NCI-H187 (cell line): ENCODE results near the gene FAM72D.
"Not testable (repeated sequence)": the region's sequence is repeated elsewhere in the genome, so short reads cannot be mapped to it uniquely, and the experiment has no call there.

Experiments
- DNase-seq, 2 experiments: peaks; one replicate each; lab custom pipeline; 2025; lab: John Stamatoyannopoulos, UW

FAM72D gene

DNA sequence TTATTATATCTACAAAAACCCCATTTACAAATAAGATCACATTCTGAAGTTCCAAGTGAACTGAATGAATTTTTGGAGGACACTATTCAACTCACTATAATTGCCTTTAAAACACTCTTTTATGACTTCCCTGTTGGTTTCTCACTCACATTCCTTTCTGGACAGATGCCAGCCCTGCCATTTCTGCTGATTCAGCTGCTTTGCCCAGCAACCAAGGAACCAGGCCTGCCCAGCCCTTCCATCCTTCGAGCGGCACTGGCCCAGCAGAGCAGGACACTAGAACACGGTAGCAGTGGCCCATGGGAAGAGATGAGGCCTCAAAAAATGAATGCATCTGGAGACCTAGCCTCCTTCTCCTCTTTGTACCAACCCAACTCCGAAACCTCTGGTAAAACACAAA is 50.5 kb downstream of the FAM72D start:
- DNase-seq, result not testable (repeated sequence)

DNA sequence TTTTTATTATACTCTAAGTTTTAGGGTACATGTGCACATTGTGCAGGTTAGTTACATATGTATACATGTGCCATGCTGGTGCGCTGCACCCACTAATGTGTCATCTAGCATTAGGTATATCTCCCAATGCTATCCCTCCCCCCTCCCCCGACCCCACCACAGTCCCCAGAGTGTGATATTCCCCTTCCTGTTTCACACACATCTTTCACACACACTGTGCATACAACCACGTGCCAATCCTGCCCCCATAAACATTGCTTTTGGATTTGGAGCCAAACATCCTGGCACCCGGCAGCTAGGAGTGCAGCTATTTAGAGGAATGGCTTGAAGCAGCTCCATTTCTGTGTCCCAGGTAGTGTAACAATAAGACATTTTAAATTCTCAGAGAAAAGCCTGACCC is 51.4 kb downstream of the FAM72D start:
- not testable (repeated sequence) for DNase-seq

DNA sequence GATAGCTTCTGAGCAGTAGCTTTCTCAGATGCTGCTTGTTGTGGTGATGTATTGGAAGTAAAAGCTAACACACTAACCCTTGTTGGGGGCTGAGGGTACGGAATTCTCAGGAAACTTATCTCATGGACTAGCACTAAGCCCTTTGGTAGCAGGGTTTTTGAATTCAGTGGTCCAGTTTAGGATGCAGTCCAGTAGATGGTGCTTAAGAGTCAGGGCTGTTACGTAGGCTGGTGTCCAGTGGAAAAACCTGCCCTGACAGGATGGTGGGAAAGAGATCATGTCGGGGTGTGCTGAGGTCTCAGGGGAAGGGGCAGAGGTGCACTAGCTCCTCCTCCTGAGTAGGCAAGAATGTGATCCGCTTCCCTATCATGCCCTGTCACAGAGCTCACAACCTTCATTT is 59.6 kb downstream of the FAM72D start:
- not testable (repeated sequence) for DNase-seq

DNA sequence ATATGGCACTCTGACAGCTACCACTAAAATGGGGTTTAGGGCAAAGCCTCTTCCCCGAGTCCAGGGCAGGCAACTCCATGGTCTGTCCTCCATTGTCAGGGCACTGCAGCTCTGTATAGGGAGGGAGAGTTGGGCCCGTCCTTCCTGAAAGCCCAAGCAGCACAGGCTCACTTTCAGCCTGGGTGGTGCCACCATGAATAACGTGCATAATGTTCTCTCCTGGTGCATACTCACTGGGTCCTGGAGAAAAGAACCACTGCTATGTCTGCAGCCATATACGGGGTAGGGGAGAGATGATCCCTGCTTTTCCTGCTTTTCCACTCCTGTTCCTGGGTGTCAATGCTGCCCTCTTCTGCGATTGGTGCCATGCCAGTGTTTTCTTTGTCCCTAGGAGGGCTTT is 60.1 kb downstream of the FAM72D start:
- not testable (repeated sequence) for DNase-seq

DNA sequence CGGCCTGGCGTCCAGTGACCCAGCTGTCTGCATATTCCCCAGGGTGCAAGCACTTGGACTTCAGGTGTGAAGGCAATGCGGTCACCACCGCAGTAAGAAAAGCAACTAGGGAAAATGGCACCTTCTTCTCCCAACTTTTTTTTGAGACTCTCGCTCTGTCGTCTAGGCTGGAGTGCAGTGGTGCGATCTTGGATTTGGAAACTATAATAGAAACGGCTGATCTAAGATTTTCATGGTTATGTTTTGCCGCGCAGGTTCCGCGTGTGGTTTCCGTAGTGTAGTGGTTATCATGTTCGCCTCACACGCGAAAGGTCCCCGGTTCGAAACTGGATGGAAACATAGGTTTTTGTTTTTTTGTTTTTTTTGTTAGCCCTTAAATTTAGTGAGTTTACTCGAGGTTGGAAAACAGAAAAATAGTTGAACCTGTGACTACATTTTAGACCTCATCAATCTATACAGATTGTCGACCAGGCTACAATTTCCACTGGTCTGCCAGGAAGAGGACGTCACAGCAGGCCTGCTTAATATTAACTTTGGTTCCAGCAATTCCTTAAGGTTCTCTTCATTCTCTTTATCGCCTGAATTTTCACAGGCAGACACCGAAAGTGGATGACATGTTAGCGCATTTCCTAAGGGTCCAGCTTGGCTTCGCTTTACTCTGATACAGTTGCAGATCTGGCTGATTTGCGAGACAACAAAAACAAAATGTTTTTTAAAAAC is 61.3 kb downstream of the FAM72D start:
- peak; percentile 2 to 49 for DNase-seq

DNA sequence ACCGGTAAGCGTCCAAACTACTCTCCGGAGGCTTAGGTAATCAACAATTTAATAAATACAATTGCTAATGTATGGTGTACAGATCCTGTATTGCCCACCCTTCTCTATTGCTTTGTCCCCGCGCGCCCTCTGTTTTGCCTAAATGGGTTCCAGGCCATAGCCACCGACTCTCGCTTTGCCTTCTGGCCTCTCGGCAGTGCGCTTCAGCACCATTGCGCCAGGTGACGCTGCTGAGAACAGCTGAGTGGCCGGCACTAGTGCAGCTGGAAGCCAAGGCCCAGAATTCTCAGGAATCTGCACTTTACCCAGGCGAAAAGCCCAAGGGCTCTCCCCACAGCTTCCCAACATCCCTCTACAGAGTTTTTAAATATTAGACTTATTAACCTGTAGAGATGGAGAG is 61.9 kb downstream of the FAM72D start:
- not testable (repeated sequence) for DNase-seq

DNA sequence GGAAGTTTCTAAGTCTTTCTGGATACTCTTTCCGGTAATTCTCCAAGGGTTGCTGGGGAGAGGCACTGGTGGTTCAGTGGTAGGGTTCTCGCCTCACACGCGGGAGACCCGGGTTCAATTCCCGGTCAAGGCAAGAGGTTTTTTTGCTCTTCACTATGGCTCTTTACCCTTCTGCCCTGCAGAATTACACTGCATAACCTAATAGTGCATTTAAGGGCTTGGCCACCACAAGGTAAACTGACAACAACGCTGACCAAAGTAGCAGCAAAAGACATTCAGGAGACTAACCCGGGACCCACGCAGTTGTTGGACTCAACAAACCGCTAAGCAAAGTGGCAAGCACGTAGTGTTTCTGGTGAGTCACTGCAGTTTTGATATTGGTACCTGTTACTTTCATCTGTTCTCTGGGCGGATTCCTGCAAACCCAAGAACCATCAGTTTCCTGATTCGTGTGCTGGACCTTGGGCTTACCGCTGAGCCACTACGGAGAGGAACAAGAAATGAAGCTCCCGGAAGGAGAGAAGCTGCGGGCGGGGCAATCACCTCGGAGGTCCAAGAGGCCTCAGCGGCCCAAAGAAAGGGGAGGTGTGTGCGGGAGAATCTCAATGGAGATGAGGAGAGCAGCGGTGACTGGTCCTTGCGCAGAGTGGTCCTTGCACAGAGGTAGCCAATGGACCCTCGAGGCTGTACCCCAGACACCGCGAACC is 65.4 kb downstream of the FAM72D start:
- not testable (repeated sequence) for DNase-seq
